G401.6 (cell line): ENCODE data around the gene PLPP4.

Source experiments
- FAIRE-seq: peaks from 2 replicates; lab custom pipeline; 2012; peaks lifted over from hg19 to GRCh38; lab: Jason Lieb, UNC

The PLPP4 gene

DNA sequence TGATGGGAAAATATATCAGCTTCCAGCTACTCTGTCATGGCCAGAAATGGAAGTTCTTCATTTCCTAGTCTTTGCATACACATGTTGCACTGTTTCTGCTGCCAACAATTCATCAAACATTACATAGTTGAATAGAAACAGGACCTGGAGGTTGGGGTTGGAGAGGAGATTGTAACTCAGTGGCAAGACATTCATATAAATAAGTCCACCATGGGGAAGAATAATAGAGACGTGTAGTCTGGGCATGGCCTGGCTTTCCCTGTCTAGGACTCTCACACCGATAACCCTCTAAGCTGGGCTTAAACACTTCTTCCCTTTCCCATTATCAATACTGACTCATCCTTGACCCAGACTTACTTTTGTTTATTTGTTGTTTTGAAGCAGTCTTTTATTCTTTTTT, 155.7 kb downstream of the PLPP4 start:
- FAIRE-seq, result no peak

- no peak for FAIRE-seq
These were observed 156.2 kb downstream of the PLPP4 start for GRCh38 chr10:120613180-120613579.

DNA sequence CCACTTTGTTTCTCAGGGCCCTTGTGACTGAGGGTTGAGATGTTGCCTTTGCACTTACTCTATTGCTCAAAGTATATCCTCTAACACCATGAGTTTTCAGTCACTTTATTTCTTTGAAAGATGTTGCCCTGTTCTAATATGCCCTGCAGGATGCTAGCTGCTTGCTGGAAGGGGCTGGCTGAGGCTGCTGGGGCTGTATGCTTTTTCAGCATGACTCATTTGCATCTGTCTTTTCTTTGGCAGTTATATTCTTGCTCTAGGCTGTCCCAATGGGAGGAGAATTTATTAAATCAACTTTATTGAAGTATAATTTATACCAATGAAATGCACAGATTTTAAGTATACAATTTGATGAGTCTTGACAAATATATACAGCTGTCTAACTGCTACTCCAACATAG, 157.7 kb downstream of the PLPP4 start:
- no peak for FAIRE-seq

GRCh38 chr10:120616311-120616911, 159.4 kb downstream of the PLPP4 start:
- FAIRE-seq, result no peak

DNA sequence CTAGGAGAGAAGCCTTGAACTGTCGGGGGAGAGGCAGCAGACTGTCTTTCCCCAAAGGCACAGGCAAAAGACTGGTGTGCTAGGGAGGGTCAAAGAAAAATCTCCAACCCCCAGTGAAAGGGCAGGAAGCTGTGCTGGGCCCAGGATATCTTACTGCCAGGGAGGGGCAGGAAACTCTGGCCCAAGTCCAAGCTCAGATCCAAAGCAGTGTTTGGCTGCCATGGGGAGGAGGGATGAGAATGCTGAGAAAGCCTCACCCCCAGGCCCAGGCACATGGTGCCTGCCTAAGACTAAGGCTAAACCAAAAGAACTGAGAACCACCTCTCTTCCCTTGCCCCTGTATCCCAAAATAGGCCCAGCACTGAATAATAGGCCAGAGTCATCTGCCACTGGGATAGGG, 171.2 kb downstream of the PLPP4 start:
- FAIRE-seq, result no peak

GRCh38 chr10:120630266-120630665, 173.2 kb downstream of the PLPP4 start:
- no peak for FAIRE-seq

DNA sequence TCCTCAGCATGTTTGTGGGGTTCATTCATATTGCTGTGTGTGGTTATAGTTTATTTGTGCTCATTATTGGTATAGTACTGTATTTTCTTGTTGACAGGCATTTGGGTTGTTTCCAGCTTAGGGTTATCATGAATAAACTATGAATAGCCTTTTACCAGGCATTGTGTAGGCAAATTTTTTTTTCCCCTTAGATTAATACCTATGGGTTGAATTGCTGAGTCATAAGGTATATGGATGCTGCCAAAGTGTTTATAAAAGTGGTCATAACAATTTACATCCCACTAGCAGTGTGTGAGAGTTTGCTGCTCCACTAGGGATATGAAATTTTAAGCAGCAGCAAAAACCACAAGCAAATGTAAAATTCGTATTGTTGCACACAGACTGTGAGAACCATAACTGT, 175.0 kb downstream of the PLPP4 start:
- no peak for FAIRE-seq

- no peak for FAIRE-seq
These were observed 175.9 kb downstream of the PLPP4 start for GRCh38 chr10:120632942-120633341.

- no peak for FAIRE-seq
These were observed 177.6 kb downstream of the PLPP4 start for GRCh38 chr10:120634659-120635058.
